ENCODE data around the gene FHOD1.

GRCh38 chr16:67187175-67187890 lies 59.9 kb downstream of the FHOD1 start:
- TF ChIP-seq, protein P1, sequence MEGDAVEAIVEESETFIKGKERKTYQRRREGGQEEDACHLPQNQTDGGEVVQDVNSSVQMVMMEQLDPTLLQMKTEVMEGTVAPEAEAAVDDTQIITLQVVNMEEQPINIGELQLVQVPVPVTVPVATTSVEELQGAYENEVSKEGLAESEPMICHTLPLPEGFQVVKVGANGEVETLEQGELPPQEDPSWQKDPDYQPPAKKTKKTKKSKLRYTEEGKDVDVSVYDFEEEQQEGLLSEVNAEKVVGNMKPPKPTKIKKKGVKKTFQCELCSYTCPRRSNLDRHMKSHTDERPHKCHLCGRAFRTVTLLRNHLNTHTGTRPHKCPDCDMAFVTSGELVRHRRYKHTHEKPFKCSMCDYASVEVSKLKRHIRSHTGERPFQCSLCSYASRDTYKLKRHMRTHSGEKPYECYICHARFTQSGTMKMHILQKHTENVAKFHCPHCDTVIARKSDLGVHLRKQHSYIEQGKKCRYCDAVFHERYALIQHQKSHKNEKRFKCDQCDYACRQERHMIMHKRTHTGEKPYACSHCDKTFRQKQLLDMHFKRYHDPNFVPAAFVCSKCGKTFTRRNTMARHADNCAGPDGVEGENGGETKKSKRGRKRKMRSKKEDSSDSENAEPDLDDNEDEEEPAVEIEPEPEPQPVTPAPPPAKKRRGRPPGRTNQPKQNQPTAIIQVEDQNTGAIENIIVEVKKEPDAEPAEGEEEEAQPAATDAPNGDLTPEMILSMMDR (IDR thresholded peaks at IDR 0.05; ENCODE audit: insufficient read depth, low read length) = no peak
- TF ChIP-seq GABPA (IDR thresholded peaks at IDR 0.05; ENCODE audit: low read depth) (no peak), SPI1 (IDR thresholded peaks at IDR 0.05; ENCODE audit: borderline replicate concordance, low read depth) (no peak), POLR2AphosphoS5 (IDR thresholded peaks at IDR 0.05; ENCODE audit: low read depth) (no peak)

Data from HL-60 (cell line).